ENCODE data around the gene MGAT5B. TPM values are rescaled to one million over a fixed set of nuclear protein-coding genes. Genes with fewer than 3 reads are reported as not detected.

MGAT5B gene
- total RNA-seq, 1 experiment from 2014 or later: 4.4 TPM

DNA sequence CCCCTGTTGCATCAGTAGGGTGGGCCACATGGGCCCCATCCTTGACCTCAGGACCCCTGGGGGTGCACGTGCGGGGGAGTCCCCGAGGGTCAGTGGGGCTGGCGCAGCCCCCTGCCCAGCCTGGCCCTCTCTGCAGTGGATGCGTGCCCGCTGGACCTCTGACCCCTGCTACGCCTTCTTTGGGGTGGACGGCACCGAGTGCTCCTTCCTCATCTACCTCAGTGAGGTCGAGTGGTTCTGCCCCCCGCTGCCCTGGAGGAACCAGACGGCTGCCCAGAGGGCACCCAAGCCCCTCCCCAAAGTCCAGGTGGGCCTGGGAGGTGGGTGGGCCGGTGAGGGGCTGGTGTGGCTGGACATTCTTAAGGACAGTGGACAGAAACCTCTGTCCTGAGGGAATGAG is 35.9 kb downstream of the MGAT5B start:
- H3K4me1 ChIP-seq (ENCODE audit: control insufficient read depth in 1 of 2, insufficient read depth in 2 of 2, low read length in 2 of 2): no peaks in the 10 kb centered on the region
- RAD21 ChIA-PET (ENCODE audit: low non-redundant PET in 1 of 2, low total read pairs in 2 of 2, uncharacterized antibody in 2 of 2, unreplicated experiment in 2 of 2): no interaction called here
- BruUV-seq (replicated peaks): no TSS peak
- H3K27ac ChIP-seq (ENCODE audit: low read depth, low read length): no peak overlapping the region
- no peaks in the 10 kb centered on the region for H4K20me1 ChIP-seq (ENCODE audit: insufficient read depth)
- H3K79me2 ChIP-seq (ENCODE audit: insufficient read depth, low read length): no peaks in the 10 kb centered on the region
- no peak overlapping the region for H3K4me3 ChIP-seq (replicated peaks in 1 of 2; ENCODE audit: low read depth in 1 of 2, low read length in 2 of 2)
- no peak overlapping the region for H3K9ac ChIP-seq (ENCODE audit: low read length)
- no peak for TF ChIP-seq SP1 (IDR thresholded peaks at IDR 0.05; ENCODE audit: low read depth)
- no peak for TF ChIP-seq ELF1 (IDR thresholded peaks at IDR 0.05; ENCODE audit: borderline replicate concordance, low read depth)
- TF ChIP-seq TCF7L2 (IDR thresholded peaks at IDR 0.05; ENCODE audit: borderline replicate concordance, extremely low read depth, insufficient read depth, insufficient read length): no peak
- no peak for TF ChIP-seq YY1 (IDR thresholded peaks at IDR 0.05; ENCODE audit: extremely low read depth, insufficient replicate concordance, low read depth, low read length)
- no peak for TF ChIP-seq EZH2 (IDR thresholded peaks at IDR 0.05)
- TF ChIP-seq JUND (IDR thresholded peaks at IDR 0.05): no peak
- TF ChIP-seq, protein P1, sequence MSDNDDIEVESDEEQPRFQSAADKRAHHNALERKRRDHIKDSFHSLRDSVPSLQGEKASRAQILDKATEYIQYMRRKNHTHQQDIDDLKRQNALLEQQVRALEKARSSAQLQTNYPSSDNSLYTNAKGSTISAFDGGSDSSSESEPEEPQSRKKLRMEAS (IDR thresholded peaks at IDR 0.05): no peak
- TF ChIP-seq SRF (IDR thresholded peaks at IDR 0.05; ENCODE audit: low read depth): no peak
- TF ChIP-seq FOSL1 (IDR thresholded peaks at IDR 0.05; ENCODE audit: low read depth): no peak
- TF ChIP-seq, protein P2, sequence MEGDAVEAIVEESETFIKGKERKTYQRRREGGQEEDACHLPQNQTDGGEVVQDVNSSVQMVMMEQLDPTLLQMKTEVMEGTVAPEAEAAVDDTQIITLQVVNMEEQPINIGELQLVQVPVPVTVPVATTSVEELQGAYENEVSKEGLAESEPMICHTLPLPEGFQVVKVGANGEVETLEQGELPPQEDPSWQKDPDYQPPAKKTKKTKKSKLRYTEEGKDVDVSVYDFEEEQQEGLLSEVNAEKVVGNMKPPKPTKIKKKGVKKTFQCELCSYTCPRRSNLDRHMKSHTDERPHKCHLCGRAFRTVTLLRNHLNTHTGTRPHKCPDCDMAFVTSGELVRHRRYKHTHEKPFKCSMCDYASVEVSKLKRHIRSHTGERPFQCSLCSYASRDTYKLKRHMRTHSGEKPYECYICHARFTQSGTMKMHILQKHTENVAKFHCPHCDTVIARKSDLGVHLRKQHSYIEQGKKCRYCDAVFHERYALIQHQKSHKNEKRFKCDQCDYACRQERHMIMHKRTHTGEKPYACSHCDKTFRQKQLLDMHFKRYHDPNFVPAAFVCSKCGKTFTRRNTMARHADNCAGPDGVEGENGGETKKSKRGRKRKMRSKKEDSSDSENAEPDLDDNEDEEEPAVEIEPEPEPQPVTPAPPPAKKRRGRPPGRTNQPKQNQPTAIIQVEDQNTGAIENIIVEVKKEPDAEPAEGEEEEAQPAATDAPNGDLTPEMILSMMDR (IDR thresholded peaks at IDR 0.05 in 2 of 3, conservative IDR thresholded peaks at IDR 0.05 in 1 of 3; ENCODE audit: borderline replicate concordance in 1 of 3, insufficient read depth in 1 of 3, low read depth in 2 of 3, low read length in 2 of 3): no peak
- TF ChIP-seq ZFX (IDR thresholded peaks at IDR 0.05): no peak
- no peaks in the 10 kb centered on the region for H3K9me3 ChIP-seq (ENCODE audit: control insufficient read depth in 1 of 2, insufficient read depth in 1 of 2, low read depth in 1 of 2, low read length in 2 of 2)
- no peak overlapping the region for H3K4me2 ChIP-seq (ENCODE audit: low read length)
- ATAC-seq (no peak), DNase-seq (ENCODE audit: low read depth, low spot score) (no peak)
- intact Hi-C loops (cut with micrococcal nuclease): loop anchor here (10.0 kb wide), 1 partner anchor 69 kb away; no protein-coding TSS in a partner anchor
- no peaks in the 10 kb centered on the region for H3K9me2 ChIP-seq (ENCODE audit: insufficient read depth)
- POLR2A ChIA-PET: no interaction called here
- no peaks in the 10 kb centered on the region for H3K36me3 ChIP-seq (ENCODE audit: control insufficient read depth in 1 of 2, insufficient read depth in 2 of 2, low read length in 2 of 2)
- H3K27me3 ChIP-seq (ENCODE audit: insufficient read depth, low read length): no peaks in the 10 kb centered on the region
- CTCF ChIA-PET: no interaction called here
- no peak overlapping the region for H2AFZ ChIP-seq (ENCODE audit: low read depth, low read length, poor library complexity, severe bottlenecking)
